ENCODE measurements around the gene ZNF669.
"Not testable (repeated sequence)": the region's sequence is repeated elsewhere in the genome, so short reads cannot be mapped to it uniquely, and the experiment has no call there.

ZNF669 gene

GRCh38 chr1:247103859-247104591 lies at the start of gene ZNF669:
ZNF669 (minus strand) TSS chr1:247104356; CDS start chr1:247104199, 157 bp downstream.
- peak; percentile 80 to 86 (median 82) for DNase-seq (ENCODE audit: low read depth in 3 of 3)

DNA sequence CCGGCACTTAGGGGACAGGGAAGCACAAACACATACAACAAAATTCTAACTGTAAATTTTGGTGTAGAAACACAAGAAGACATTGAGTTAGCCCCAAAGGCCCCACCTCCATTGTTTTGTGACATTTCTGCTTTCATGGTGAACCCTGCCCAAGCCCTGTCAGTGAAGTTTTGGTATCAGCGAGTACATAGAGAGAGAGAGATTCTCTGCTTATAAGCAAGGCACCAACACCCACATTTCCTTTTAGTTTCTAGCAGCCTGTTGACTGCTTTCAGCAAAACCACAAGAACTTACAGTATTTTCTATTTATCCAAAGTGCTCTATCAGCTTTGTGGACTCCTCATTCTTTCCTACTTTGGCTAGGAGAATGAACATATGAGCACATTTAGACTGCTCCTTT lies 43.6 kb upstream of the ZNF669 start:
- DNase-seq (ENCODE audit: low read depth in 3 of 3): no peak

- DNase-seq (ENCODE audit: low read depth in 3 of 3): not testable (repeated sequence)
Observed at GRCh38 chr1:247147120-247147519, 43.0 kb upstream of the ZNF669 start.

DNA sequence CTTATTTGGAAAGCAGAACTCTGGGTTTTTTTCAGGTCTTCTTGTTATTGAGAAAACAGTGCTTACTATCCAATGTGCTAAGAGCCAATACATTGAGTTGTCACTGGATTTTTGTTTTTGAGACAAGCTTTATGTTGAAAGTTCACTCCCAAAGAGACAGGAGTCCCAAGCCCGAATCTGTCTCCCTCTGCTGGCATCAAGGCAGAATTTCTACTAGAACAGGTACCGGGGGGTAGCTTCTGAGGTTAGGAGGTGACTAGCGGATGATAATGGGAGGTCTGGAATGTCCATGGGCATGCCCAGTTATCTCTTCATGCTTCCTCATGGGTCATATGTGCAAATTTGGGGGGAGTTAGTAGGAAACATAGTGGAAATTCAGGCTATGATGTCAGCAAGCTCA lies 42.5 kb upstream of the ZNF669 start:
- DNase-seq (ENCODE audit: low read depth in 3 of 3): no peak

DNA sequence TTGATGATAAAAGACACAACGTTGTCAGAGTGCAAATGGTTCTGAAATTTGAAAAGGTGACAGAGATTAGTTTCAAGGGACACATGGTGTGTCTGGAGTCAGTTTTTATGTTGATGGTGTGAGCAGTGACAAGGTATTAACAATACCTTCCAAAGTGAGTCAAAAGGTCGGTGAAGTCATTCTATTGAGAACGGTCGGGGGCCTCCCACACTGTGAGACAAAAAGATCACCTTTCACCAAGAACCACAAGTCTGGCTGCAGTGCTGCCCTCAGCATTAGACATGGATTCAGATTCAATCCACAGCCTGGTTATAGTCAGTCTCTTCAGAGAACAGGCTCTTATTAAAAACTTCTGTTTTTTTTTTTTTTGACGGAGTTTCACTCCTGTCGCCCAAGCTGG lies 41.1 kb upstream of the ZNF669 start:
- no peak for DNase-seq (ENCODE audit: low read depth in 3 of 3)

- DNase-seq (ENCODE audit: low read depth in 3 of 3): not testable (repeated sequence)
Observed at GRCh38 chr1:247139557-247139956, 35.4 kb upstream of the ZNF669 start.

DNA sequence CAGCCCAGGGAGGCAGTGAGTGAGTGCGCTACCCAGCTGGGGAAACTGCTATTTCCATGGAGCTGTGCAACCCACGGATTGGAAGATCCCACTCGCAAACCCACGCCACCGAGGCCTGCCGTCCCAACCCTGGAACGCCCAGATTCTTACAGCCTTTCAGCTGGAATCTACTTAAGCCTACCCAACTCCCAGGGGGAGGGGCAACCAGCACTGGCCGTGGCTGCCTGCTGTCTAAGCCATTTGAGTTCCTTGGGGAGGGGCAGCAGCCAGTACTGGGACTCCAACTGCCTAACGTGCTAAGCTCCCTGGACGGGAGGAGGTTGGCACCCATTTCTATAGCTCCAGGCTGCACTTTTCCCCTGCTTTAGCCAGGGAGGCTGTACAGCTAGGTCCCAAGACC lies 27.1 kb upstream of the ZNF669 start:
- DNase-seq (ENCODE audit: low read depth in 3 of 3): no peak

DNA sequence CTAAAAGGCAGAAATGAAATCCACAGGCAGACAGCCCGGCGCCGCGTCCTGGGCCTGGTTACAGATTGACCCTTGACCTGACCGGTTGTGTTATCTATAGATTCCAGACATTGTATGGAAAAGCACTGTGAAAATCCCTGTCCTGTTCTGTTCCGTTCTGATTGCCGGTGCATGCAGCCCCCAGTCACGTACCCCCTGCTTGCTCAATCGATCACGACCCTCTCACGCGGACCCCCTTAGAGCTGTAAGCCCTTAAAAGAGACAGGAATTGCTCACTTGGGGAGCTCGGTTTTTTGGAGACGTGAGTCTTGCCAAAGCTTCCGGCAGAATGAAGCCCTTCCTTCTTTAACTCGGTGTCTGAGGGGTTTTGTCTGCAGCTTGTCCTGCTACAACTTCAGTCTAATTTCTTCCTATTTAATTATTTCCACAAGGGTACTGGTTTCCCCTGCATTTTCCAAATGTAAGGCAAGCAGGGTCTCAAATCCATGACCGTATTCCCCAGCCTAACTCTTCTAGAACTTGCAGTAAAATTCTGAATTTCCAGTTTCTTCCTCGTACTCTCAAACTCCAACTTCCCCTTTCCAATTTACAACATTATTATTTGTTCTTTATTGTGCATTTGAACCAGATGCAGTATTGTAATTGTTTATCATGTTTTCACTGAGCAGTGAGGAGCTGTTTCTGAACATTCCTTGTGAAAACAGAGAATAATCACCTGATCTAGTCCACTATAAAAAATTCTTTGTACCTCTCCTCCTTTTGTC lies 23.5 kb upstream of the ZNF669 start:
- not testable (repeated sequence) for DNase-seq (ENCODE audit: low read depth in 3 of 3)

DNA sequence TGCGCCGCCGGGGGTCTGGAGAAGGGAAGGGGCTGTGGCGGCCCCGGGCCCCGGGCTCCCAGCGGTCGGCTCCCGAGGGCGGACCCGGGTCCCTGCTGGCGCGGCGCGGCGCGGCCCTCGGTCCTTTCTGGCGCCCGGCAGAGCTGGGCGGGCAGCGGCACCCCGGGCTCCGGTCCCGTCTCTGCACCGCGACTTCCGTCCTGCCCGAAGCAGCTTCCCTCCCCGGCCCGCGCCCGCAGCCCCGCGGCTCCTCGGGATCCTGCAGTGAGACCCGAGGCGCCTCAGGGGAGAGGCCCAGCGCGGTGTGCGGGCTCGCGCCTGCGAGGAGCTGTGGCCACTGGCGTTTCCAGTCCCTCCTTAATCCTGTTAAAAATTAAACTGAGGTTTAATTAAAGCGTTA lies 22.4 kb upstream of the ZNF669 start:
- DNase-seq (ENCODE audit: low read depth in 3 of 3): not testable (repeated sequence)

DNA sequence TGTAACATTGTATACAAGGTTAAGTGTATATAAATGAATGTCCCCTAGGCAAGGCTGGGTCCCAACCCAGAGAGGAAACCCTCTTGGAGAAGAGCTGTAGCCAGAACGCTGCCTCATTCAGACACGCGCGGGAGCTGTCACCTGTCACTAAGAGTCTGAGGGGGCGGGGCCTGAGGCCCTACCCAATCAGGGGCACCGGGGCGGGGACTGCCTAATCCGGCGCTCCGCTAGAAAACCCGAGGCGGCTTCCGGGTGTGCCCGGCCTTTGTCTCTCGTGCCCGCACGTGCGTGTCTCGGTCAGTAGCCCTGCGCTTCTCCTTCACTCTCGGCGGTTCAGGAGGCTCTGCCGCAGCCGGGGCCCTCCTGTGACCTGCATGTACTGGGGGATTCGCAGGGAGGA lies 22.0 kb upstream of the ZNF669 start:
- DNase-seq (ENCODE audit: low read depth in 3 of 3): not testable (repeated sequence)

DNA sequence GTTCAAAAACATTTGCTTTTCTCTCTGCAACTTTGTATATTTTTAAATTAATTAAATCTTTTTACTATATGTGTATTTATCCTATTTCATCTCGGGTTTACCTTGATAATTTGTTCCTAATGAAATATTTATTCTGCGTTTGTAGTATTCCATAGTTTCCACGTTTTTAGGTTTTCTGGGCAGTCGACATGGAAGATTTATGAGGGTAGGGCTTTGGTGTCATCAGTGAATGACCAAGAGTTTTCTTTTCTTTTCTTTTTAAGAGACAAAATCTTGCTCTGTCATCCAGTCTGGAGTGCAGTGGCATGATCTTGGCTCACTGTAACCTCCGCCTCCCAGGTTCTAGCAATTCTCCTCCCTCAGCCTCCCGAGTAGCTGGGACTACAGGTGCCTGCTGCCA lies 17.2 kb upstream of the ZNF669 start:
- DNase-seq (ENCODE audit: low read depth in 3 of 3): no peak

GRCh38 chr1:247120408-247120668 lies 16.2 kb upstream of the ZNF669 start:
- DNase-seq (ENCODE audit: low read depth in 3 of 3): not testable (repeated sequence)

DNA sequence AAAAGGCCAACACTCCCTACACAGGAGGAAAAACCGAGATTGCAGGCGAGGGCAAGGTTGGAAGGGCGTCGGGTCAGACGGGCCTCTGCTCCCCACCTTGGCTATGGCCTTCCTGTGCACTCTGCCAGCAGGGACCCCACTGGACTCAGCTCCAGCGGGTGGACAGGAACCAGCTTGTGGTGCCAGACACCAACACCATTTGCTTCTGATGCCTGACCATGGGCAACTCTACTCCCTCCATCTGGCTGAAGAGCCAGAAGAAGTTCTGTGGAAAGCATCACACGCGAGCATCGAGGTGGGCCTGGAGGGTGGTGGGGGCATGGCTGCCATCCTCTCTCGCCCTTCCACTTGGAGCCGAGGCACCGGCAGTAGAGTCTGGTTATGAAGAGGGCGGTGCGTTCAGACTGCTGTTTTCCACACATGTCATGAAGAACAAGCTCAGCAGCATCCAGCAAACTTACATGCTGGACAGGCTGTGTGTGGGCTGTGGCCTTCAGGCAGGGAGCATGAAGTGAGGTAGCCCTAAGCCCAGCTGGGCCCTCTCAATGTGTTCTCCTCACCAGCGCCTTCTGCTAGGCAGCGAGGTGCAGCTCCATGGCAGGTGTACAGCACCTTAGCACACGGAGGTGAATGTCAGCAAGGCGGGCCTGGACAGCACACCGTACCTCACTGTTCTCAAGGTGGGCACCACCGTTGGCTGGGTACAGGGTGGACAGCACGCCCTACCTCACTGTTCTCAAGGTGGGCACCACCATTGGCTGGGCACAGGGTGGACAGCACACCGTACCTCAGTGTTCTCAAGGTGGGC lies 15.6 kb upstream of the ZNF669 start:
- DNase-seq (ENCODE audit: low read depth in 3 of 3): no peak

DNA sequence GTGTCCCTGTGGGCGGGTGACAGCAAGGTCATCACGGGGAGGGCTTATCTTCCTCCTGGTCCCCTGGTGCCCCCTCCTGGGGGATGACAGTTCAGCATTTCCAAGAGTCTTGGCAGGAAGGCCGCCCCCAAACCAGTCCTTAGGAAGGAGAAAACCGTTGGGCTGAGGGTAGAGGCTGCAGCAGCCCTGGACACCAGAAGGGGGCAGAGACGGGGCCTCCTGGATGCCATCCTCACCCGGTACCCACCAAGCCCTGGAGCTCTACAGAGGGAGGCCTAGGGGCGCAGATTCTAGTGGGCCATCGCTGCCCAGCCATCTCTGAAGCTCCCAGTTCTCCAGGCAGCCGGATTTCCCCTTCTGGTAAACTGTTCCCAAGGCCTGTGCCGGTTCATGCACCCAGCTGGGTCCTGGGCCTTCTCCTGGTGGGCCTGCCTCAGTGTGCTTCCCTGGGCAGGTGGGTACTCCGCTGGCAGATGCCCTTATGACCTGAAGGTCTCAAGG lies 14.8 kb upstream of the ZNF669 start:
- no peak for DNase-seq (ENCODE audit: low read depth in 3 of 3)

- DNase-seq (ENCODE audit: low read depth in 3 of 3): no peak
Observed at GRCh38 chr1:247115545-247115944, 11.4 kb upstream of the ZNF669 start.

GRCh38 chr1:247115141-247115510 lies 11.0 kb upstream of the ZNF669 start:
- no peak for DNase-seq (ENCODE audit: low read depth in 3 of 3)

DNA sequence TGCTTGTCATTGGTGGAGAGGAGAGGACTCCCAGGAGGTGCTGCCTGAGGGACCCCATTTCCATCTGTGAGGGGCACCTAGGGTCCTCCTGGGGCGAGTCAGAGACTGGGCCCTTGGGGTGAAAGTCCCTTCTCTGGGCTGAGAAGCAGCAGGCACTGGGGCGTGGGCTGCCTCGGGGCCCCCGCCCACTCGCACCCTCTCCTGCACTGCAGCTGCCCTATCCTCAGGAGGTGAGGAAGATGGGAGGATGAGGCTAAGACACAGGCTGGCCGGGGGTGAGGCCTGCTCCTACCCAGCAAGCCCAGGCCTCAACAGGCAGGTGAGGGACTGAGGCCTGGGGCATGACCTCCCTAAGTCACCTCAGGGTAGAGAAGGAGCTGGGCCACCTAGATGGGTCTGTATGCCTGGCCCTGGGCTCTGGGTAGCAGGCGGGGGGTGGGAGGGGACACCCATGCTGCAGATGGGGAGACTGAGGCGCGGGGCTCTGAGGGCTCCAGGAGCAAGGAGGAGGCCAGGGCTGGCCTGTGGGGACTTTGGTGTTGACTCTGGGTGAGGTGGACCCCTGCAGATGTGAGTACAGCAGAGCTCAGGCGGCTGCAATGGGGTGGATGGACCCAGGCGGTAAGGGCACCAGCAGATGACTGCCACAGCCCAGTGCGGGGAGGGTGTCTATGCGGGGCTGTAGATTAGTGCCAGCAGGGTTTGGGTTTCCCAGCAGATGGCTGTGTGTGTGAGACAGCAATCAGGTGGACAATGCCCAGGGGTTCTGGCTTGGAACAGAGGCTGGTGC lies 10.4 kb upstream of the ZNF669 start:
- no peak for DNase-seq (ENCODE audit: low read depth in 3 of 3)

GRCh38 chr1:247113733-247114271 lies 9.6 kb upstream of the ZNF669 start:
- no peak for DNase-seq (ENCODE audit: low read depth in 3 of 3)

DNA sequence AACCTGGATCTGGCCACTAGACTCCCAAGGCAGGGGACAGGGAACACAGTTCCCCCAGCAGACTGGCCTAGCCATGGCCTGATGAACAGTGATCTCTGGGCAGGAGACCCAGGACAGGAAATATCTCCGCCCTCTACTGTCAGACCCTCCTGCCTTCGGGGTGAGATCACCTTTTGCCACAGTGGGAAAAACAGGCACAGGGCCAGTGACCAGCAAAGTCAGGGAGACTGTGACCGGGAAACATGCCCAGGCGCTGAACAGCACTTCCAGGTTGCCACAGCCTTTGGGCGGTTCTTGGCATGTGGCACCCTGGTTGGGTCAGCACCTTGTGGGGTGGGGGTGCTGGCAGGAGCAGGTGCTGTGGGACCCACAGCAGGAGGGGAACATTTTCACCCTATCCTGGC lies 8.9 kb upstream of the ZNF669 start:
- DNase-seq (ENCODE audit: low read depth in 3 of 3): no peak

DNA sequence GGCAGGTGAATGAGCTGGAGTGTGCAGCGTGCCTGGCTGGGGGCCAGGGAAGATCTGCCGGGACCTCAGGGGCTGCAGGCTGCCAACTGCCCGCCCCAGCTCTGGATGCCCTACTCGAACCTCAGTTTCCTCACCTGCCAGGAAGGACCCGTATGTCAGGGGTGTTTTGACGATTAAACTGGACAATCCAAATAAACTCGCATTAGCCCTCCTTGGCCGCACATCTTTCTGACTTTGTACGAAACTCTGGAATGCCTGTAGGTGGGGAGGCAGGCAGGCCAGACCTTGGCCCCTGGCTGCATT lies 8.3 kb upstream of the ZNF669 start:
- no peak for DNase-seq (ENCODE audit: low read depth in 3 of 3)

DNA sequence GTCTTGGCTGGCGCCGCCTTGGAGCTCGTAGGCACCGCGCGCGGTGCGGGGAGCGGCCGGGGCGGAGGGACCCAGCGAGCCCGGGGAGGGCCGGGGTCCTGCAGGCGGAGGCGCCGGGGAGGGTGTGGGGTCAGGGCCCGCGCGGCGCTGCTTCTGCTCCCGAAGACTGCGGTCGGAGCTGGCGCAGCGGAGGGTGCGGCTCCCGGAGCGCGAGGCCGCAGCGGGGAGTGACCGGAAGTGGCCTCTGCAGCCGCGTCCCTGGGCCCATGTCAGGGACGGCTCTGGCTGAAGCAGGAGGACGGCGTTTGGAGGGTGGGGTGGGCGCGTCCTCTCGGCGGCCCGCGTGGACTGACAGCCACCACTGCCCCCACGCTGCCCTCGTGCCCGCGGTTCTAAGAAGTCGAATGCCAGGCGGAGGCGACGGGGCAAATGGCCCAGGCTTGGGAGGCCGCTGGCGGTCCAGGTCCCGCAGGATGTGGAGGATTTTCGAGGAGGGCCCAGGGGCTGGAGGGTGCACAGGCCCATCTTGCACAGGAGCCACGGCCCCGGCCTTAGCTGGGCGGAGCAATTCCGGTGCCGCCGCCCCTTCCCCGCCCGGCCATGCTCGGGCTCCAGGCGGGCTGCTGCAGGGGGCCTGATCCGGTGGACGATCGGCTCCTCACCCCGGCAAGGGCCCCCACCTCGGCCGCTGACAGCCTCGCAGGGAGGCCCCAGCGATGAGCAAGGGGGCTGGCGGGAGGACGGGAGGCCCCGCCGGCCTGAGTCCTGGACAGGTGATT lies 7.7 kb upstream of the ZNF669 start:
- DNase-seq (ENCODE audit: low read depth in 3 of 3): no peak
